CD4-positive, alpha-beta T cell treated with Interleukin-4 for 4 hours (primary cell): ENCODE results near the gene PER1.
A peak's percentile ranks its signal among the peaks of the same experiment; 100 is the strongest.

Experiments
- DNase-seq: peaks from one replicate; pipeline ENCODE4 v3.0.0-alpha.2; 2020

The PER1 gene

GRCh38 chr17:8140065-8141029 lies 11.9 kb downstream of the PER1 start:
- no peak for DNase-seq

GRCh38 chr17:8138672-8139371 lies 13.4 kb downstream of the PER1 start:
- DNase-seq = peak; percentile 96

DNA sequence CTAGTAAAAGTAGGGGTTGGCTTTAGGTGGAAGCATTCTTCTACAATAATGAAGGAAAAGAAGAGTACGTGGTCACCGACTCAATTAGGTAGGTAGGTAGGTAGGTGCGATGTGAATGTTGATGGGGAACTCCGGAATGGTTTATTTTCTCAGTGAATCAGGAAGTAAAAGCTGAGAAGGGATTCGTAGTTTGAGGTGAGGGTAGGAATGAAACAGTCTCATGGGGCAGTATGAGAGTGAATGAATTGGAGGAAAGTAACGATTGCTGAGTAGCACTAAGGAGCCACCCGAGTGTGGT lies 13.9 kb downstream of the PER1 start:
- no peak for DNase-seq

DNA sequence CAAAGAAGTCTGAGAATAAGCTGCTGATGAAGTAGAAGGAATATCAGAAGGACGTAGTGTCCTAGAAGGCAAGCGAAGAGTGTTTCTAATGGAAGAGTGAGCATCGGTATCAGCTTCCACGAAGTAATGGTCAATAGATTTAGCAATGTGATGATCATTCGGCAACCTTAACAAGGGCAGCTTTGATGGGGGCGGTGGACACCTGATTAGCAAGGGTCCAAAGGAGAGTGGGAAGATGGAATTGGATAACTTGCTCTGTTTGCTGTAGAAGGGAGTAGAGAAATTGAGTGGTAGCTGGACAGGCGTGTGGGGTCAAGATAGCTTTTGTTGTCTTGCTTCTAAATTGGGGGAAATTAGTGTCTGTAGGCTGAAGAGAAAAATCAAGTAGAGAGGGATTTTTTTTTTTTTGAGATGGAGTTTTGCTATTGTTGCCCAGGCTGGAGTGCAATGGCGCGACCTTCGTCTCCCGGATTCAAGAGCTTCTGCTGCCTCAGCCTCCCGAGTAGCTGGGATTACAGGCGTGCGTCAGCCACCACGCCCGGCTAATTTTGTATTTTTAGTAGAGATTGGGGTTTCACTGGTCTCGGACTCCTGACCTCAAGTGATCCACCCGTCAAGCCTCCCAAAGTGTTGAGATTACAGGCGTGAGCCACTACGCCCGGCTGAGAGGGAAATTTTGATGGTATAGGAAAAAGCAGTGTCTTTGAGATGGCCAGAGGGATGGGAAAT lies 14.4 kb downstream of the PER1 start:
- no peak for DNase-seq

DNA sequence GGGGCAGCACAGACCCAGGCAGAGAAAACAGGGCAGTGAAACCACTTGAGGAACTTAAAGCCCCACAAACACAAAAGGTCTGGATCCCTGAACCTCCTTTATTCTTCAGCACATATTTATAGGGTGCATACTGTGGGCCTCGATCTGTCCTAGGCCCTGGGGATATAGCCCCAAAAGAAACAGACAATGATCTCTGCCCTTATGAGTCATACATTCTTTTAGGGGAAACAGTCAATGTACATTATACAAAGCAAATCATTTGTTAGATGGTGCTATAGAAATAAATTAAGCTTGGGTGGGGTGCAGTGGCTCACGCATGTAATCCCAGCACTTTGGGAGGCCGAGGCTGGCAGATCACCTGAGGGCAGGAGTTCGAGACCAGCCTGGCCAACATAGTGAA lies 18.3 kb downstream of the PER1 start:
- no peak for DNase-seq

GRCh38 chr17:8133399-8133798 lies 18.8 kb downstream of the PER1 start:
- DNase-seq = no peak

GRCh38 chr17:8131844-8132441 lies 20.3 kb downstream of the PER1 start:
- no peak for DNase-seq

GRCh38 chr17:8128125-8128784 lies 23.9 kb downstream of the PER1 start:
- no peak for DNase-seq

DNA sequence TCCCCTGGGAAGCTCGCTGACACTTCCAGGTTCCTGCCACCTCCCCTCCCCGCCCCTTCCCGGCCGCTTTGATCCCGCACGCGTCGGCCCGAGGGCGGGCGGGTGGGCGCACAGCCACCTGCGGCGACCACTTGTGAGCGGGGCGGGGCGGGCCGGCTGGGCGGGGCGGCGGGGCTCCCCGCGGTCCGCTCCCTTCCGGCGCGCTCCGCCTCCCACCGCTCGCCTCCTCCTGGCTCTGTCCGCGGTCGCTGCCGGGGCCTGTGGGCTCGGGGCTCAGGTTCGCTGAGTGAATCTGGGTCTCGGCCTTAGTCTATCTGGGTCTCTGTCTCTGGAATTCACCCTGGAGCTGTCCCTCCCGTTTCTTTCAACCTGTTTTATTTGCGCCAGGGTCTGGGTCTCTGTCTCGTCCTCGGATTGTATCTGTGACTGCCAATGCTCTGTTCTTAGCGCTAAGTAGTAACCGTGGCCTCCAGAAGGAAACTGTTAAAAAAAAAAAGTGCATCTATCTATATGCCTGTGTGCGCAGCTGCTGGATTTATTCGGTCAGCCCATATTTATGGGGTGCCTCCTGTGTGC lies 25.6 kb downstream of the PER1 start:
- peak; percentile 24 for DNase-seq

DNA sequence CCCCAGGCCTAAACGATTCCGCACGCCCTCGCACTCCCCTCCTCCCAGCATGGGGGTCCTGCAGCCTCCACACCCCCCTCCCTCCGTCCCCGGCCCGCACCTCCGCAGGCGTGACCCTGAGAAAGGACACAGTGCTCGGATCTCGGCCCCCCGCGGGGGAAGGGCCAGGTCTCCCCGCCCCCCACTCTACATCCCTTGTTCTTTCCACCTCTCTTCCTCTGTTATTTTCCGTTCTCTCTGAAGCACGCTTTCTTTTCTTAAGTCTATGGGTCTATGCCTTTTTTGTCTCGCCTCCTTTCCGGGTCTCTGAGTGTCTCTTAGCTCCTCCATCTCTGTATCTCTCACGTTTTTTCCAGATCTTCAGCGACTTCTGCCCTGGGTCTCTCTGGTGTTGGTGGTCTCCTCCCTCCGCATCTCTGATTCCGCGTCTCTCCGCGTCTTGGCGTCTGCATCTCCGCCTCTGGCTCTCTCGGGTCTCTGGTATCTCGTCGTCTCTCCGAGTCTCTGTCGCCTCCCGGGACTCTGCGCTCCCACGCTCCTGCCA lies 26.2 kb downstream of the PER1 start:
- no peak for DNase-seq

- peak; percentile 80 for DNase-seq
Measured at GRCh38 chr17:8125154-8125946, 26.9 kb downstream of the PER1 start.

- no peak for DNase-seq
Measured at GRCh38 chr17:8124350-8125153, 27.7 kb downstream of the PER1 start.

GRCh38 chr17:8123695-8124349 lies 28.4 kb downstream of the PER1 start, which contains the start of gene HES7:
Gene HES7, minus strand, starts transcription at chr17:8124106. Its CDS starts 22 bp downstream, at chr17:8124084.
- no peak for DNase-seq

- DNase-seq = no peak
Measured at GRCh38 chr17:8122924-8123694, 29.1 kb downstream of the PER1 start.

DNA sequence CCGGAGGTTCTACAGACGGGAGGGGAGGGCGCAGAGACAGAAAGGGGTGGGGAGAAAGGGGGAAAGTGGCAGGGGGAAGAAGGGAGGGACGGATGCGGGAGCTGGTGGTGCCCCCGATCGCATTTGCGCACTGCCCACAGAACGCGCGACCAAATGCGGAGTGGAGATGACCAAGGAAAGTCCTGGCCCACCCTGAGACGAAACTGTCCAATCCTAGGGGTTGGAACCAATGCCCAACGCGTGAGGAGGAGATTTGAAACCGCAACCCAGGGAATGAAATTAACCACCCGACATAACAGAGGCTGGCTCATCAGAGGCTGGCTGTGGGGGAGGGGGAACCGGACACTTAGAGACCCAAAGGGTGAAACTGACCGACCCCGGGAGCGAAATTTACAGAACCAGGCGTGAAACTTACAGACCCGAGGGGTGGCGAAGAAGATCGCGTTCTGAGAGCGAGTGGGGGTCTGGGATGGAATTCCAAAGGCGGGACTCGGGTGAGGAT lies 29.7 kb downstream of the PER1 start:
- no peak for DNase-seq

- no peak for DNase-seq
Measured at GRCh38 chr17:8121681-8122421, 30.4 kb downstream of the PER1 start.

DNA sequence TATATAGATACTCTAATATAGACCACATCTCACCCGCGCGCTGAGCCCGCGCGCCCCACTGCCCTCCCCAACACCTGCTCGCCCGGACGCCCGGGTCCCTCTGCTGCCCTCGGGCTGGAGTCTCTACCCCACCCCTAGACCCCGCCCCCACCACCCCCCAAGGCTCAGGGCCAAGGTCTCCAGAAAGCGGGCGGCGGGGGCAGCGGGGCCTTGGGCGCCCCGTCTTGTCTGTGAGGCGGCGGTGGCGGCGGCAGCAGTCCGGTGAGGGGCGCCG lies 30.9 kb downstream of the PER1 start:
- no peak for DNase-seq
